Ovary (tissue), 9 donors: Measurements from ENCODE around the gene POLR3H. TPM values are rescaled to one million over a fixed set of nuclear protein-coding genes. Genes with fewer than 3 reads are reported as not detected.

Experiments used
- DNase-seq, 5 donors: peaks; one replicate each; pipeline ENCODE4 v3.0.0-alpha.2; 2019 to 2020
- H3K27ac ChIP-seq, 2 donors: fragments of 200-600 bp; one replicate each; pipeline versions ENCODE4 v1.5.1 to v1.8.0; 2019 to 2022
- H3K27me3 ChIP-seq: fragments of 200-600 bp; one replicate; pipeline ENCODE4 v1.8.0; 2022
- H3K36me3 ChIP-seq: fragments of 200-600 bp; sonication (generic); one replicate; pipeline ENCODE4 v1.5.1; 2019
- H3K4me1 ChIP-seq: one replicate; pipeline ENCODE4 v1.8.1; 2013; ENCODE audit warnings: mild to moderate bottlenecking, moderate library complexity; ENCODE audit not compliant: insufficient read depth
- H3K4me3 ChIP-seq: fragments of 200-600 bp; sonication (generic); one replicate; pipeline ENCODE4 v1.5.1; 2017
- H3K9me3 ChIP-seq, 2 donors: fragments of 200-600 bp in 1 of 2; sonication (generic) in 1 of 2; one replicate each; pipeline versions ENCODE4 v1.5.1 to v1.8.1; 2013 to 2019; ENCODE audit warnings: mild to moderate bottlenecking in 1 of 2, moderate library complexity in 1 of 2
- EP300 ChIP-seq: sonication (generic); formaldehyde crosslinking; IDR thresholded peaks from one replicate; pipeline ENCODE4 v1.6.1; 2017; ENCODE audit warnings: antibody characterized with exemption
- POLR2A ChIP-seq: fragments of 450-650 bp; IDR thresholded peaks from one replicate; pipeline ENCODE4 v1.6.1; 2017; ENCODE audit warnings: antibody characterized with exemption, mild to moderate bottlenecking, moderate library complexity
- WGBS, 3 donors: extraction: QIAGEN DNeasy Blood & Tissue Kit in 1 of 3; methylation state at CpG; one replicate each; pipeline versions ENCODE4 v1.1.5 to v1.1.7; 2013 to 2017; 5-methylcytosine and 5-hydroxymethylcytosine counted together
- intact Hi-C, 4 donors: fragments of 100-400 bp; cut with DNase I; formaldehyde crosslinking; loops; one replicate each; pipeline versions ENCODE4 v1.11.0 to v1.15.1; 2022 to 2023
- polyA plus RNA-seq, 2 donors: library from polyadenylated mRNA; stranded (reverse); fragments of 200-250 nt in 1 of 2; fragments of 350-450 nt in 1 of 2; fragmentation: Illumina TruSeq in 1 of 2; extraction: RNeasy Lipid Tissue Mini Kit (QIAGEN cat#74804) in 1 of 2; gene quantifications; one replicate each; pipeline ENCODE4 v1.2.3, GENCODE V29; 2013 to 2014
- total RNA-seq, 7 donors: library from RNA; depleted of rRNA in 2 of 7; stranded (reverse); fragments of >200 nt in 2 of 7; fragmentation: NEBNext Ultra II Directional in 3 of 7; extraction: Animal tissue kit (Norgen Biotek cat#: 25700) in 3 of 7; gene quantifications; one replicate each; pipeline versions ENCODE4 v1.1.0 to v1.2.4, GENCODE V29; 2016 to 2023
- TF ChIP-seq, protein P1 (sequence below), 3 donors: fragments of 450-650 bp in 2 of 3; fragments of 200-600 bp in 1 of 3; IDR thresholded peaks; one replicate each; pipeline versions ENCODE4 v1.5.1 to v1.8.0; 2016 to 2022; ENCODE audit warnings: antibody characterized with exemption in 3 of 3, mild to moderate bottlenecking in 1 of 3
- donor health status: DM: no; HTN: no; CAD: no; lungs with moderate emphysema.
- donor health status: DM: no; HTN: no; CAD: no.
- donor health status: Bipolar disorder and iron deficiency.
- donor health status: DM: yes; HTN: yes; CAD: no.
- donor health status: DM: no; HTN: no; CAD: no.
- donor health status: DM: yes; HTN: yes; CAD: no.

The POLR3H gene
- total and polyA plus RNA-seq, 9 donors, result 15.7 to 84.6 (median 49.6) TPM

GRCh38 chr22:41488596-41489385 lies 55.5 kb downstream of the POLR3H start:
- Histone ChIP-seq H3K4me3 (no peak overlapping the region), H3K27me3 (no peaks in the 10 kb centered on the region), H3K27ac (no peak overlapping the region), H3K4me1 (peaks cover 8% of the 10 kb centered on the region), H3K9me3 (no peaks in the 10 kb centered on the region), H3K36me3 (no peaks in the 10 kb centered on the region)
- intact Hi-C loops, result no loop called here
- no peak for DNase-seq
- no peak for TF ChIP-seq EP300
- no peak for TF ChIP-seq POLR2A
- TF ChIP-seq, protein P1, sequence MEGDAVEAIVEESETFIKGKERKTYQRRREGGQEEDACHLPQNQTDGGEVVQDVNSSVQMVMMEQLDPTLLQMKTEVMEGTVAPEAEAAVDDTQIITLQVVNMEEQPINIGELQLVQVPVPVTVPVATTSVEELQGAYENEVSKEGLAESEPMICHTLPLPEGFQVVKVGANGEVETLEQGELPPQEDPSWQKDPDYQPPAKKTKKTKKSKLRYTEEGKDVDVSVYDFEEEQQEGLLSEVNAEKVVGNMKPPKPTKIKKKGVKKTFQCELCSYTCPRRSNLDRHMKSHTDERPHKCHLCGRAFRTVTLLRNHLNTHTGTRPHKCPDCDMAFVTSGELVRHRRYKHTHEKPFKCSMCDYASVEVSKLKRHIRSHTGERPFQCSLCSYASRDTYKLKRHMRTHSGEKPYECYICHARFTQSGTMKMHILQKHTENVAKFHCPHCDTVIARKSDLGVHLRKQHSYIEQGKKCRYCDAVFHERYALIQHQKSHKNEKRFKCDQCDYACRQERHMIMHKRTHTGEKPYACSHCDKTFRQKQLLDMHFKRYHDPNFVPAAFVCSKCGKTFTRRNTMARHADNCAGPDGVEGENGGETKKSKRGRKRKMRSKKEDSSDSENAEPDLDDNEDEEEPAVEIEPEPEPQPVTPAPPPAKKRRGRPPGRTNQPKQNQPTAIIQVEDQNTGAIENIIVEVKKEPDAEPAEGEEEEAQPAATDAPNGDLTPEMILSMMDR (IDR thresholded peaks at IDR 0.05), result no peak
- 76 to 91% (median 78%) methylated on average over 3 of the region's 3 CpGs for WGBS, 3 donors

DNA sequence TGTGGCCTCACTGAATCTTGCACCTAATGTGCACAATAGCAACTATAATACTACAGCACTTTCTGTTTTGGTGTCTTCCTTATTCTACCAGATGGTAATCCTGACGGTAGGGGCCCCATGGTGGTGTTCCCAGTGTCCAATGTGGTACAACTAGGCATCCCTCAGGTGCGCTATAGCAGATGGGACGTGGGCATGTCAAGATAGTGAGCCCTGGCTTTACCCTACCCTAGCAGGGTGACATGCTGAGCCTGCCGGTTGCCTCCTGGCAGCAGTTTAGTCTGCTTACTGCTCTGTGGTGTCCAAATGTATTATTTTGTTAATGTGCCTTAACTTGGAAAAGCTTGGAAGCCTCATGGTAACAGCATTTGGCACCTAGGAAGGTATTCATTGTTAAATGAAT lies 56.2 kb downstream of the POLR3H start:
- Histone ChIP-seq H3K4me1 (peaks cover 8% of the 10 kb centered on the region), H3K27ac (no peak overlapping the region), H3K27me3 (no peaks in the 10 kb centered on the region), H3K4me3 (no peak overlapping the region), H3K9me3 (no peaks in the 10 kb centered on the region), H3K36me3 (no peaks in the 10 kb centered on the region)
- intact Hi-C loops, result no loop called here
- TF ChIP-seq, protein P1 (IDR thresholded peaks at IDR 0.05), result no peak
- TF ChIP-seq POLR2A (no peak), EP300 (no peak)
- WGBS, 3 donors, result 83 to 88% (median 88%) methylated on average over 4 of the region's 4 CpGs
- no peak for DNase-seq

DNA sequence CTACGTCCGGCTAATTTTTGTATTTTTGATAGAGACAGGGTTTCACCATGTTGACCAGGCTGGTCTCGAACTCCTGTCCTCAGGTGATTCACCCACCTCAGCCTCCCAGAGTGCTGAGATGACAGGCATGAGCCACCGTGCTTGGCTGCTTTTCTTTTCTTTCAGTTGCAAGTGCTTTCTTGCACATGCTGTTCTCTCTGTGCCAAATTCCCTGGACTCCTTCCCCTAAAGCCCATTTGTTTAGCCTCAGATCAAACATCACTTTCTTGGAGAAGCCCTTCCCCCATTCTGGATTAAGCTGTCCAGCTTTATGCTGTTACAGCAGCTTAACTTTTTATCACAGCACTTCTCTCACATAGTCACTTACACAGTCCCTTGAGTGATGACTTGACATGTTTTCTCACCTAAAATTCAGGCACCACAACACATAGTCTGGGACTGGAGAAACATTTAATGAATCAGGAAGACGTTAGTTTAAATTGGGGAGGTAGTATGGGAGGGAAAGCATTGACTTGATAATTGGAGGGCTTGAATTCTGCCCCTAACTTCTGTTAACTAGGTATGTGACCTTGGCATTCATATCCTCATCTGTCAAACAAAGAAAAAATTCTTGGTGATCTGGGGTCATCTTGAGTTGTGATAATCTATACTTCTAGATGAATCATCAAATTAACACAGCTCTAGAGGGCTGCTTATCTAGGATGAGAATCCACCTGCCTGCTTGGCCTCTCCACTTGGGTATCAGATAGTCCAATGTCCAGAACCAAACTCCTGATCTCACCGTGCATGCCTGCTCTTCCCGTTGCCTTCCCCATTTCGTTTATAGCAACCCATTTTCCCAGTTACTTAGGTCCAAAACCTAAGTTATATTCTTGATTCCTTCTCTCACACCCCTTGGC lies 57.0 kb downstream of the POLR3H start:
- peaks cover 10% of the 10 kb centered on the region for H3K4me1 ChIP-seq
- no peaks in the 10 kb centered on the region for H3K27me3 ChIP-seq
- H3K9me3 ChIP-seq, result no peaks in the 10 kb centered on the region
- no peak for TF ChIP-seq EP300
- no peak for TF ChIP-seq POLR2A
- TF ChIP-seq, protein P1 (IDR thresholded peaks at IDR 0.05), result no peak
- no peak overlapping the region for H3K4me3 ChIP-seq
- no peak for DNase-seq
- intact Hi-C loops, result no loop called here
- H3K27ac ChIP-seq, result no peak overlapping the region
- 68 to 72% (median 71%) methylated on average over 8 of the region's 8 CpGs for WGBS, 3 donors
- no peaks in the 10 kb centered on the region for H3K36me3 ChIP-seq

DNA sequence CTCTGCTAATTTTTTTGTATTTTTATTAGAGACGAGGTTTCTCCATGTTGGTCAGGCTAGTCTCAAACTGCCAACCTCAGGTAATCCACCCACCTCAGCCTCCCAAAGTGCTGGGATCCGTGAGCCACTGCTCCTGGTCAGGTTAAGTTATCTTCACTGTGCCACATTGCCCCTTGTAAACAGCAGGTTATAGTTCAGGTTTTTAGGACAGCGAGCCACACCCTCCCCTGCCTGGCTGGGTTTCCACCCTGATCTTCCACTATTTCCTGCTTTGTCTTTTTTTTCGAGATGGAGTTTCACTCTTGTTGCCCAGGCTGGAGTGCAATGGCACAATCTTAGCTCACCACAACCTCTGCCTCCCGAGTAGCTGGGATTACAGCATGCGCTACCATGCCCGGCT lies 59.2 kb downstream of the POLR3H start:
- no peaks in the 10 kb centered on the region for H3K27me3 ChIP-seq
- intact Hi-C loops, result no loop called here
- 83 to 89% (median 86%) methylated on average over 7 of the region's 7 CpGs for WGBS, 3 donors

More for the DNA sequence above, 59.2 kb downstream of the POLR3H start:
- no peak for DNase-seq
- Histone ChIP-seq H3K4me3 (no peak overlapping the region), H3K9me3 (no peaks in the 10 kb centered on the region), H3K4me1 (peaks cover 5% of the 10 kb centered on the region), H3K36me3 (no peaks in the 10 kb centered on the region), H3K27ac (no peak overlapping the region)
- TF ChIP-seq, protein P1 (IDR thresholded peaks at IDR 0.05), result no peak
- TF ChIP-seq EP300 (no peak), POLR2A (no peak)
